ENCODE data around the gene KCTD19.
A peak's percentile ranks its signal among the peaks of the same experiment; 100 is the strongest.

KCTD19 gene

GRCh38 chr16:67317853-67318252 is 8.7 kb downstream of the KCTD19 start:
- no peak for DNase-seq (ENCODE audit: low spot score)

- DNase-seq (ENCODE audit: low spot score) = no peak
Observed at GRCh38 chr16:67312719-67313118, 13.8 kb downstream of the KCTD19 start.

GRCh38 chr16:67311607-67312488 is 14.7 kb downstream of the KCTD19 start:
- peak; percentile 97 for DNase-seq (ENCODE audit: low spot score)

GRCh38 chr16:67310561-67310960 is 16.0 kb downstream of the KCTD19 start:
- no peak for DNase-seq (ENCODE audit: low spot score)

- DNase-seq (ENCODE audit: low spot score) = no peak
Observed at GRCh38 chr16:67305216-67306071, 21.1 kb downstream of the KCTD19 start.

DNA sequence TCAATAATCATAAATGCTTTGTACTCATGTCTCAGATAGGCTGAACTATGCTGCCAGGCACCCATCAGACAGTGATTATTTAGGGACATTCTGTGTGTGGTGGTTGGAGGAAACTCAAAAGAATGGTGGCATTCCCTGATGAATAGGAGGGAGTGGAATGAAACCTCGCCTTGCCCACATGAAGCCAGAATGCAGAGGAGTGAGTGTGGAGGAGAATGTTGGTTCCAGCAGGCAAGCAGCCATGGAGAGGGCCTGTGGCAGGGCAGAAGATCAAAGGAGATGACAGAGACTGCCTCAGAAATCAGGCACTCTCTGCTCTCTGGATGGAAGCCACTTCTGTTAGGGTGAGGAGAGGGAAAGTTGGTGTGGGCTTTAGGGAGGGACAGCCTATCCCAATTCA is 22.5 kb downstream of the KCTD19 start:
- peak; percentile 62 for DNase-seq (ENCODE audit: low spot score)

DNA sequence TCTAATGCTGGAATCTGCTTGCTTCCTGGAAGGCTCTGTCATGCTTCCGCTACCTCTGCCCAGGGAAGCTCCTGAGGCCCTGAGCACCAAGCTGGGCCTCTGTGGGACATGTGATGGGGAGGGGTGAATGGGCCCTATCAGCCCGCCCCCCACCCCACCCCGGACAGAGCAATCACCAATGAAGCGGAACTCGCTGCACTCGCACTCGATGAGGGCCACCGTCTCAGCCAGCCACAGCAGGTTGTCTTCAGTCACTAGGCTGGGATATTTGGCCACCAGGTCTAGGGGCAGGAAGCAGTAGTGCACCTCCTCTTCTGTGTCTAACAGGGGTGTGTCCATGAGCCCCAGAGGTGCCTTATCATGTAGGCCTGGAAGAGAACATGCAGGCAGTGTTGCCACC is 23.6 kb downstream of the KCTD19 start:
- DNase-seq (ENCODE audit: low spot score) = no peak

DNA sequence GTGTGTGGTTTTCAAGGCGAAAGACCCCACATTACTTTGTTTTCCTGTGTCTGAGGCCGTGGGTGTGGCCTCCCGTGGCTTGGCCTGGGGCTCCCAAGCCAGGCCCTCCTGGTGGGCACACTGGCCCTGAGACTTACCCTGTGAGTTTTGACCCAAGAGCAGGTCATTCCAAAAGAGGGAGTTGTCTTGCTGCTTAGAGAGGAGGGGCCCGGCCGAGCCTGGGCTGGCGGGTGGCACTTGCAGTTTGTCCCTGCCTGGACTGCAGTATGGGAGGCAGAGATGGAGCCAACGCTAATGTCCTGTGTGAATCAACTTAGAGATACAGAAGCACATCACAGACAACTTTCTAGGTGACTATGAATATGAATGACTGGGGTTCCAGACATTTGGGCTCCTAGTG is 24.5 kb downstream of the KCTD19 start:
- DNase-seq (ENCODE audit: low spot score) = no peak

DNA sequence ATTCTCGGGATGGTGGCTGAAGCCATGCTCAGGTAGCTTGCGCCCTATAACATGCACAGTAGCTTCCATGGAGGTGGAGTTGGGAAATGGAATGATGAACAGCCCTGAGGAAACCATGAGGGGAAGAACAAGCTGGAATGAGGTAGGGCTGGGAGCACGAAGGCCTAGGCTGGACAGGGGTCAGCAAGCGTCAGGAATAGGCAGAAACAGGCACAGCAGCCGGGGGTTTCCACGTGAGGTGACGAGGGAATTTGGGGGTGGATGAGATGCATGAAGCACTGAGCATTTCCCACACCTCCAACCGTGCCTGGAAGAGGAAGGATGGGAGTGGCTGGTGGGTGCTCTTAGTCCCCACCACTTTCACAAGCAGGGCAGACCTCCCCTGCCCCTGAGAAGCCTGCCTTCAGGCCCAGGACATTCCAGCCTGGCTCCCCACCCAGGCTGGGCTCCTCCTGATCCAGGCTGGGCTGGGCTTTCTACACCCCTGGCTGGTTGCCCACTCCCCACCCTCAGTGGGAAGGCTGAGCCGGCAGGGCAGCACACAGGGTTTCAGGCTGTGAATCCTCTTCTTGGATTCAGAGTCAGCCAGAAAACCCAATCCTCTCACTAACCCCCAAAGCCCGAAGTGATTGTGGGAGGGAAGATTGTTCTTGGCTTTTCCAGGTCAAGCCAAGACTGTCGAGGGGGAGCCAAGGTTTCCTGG is 25.3 kb downstream of the KCTD19 start:
- peak; percentile 50 for DNase-seq (ENCODE audit: low spot score)

- DNase-seq (ENCODE audit: low spot score) = no peak
Observed at GRCh38 chr16:67299269-67299668, 27.3 kb downstream of the KCTD19 start.

- DNase-seq (ENCODE audit: low spot score) = no peak
Observed at GRCh38 chr16:67298277-67298676, 28.3 kb downstream of the KCTD19 start.

DNA sequence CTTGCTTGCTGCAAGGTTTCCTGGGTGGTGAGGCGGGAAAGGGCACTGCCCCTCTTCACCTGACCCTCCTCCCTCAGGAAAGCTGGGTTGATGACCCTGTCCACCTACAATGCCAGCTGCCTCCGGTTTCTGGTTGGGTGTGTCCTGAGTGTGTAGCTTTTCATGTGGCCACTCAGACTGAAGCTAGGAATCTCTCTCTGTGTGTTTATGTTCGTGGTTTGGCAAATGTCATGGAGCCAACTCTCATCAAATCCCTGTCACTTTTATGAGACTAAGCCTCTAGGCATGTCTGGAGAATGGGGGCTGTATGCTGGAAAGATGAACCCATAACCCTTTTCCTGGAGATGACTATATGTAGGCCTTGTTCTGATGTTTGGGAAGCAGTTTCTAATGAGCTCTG is 30.1 kb downstream of the KCTD19 start:
- peak; percentile 70 for DNase-seq (ENCODE audit: low spot score)

DNA sequence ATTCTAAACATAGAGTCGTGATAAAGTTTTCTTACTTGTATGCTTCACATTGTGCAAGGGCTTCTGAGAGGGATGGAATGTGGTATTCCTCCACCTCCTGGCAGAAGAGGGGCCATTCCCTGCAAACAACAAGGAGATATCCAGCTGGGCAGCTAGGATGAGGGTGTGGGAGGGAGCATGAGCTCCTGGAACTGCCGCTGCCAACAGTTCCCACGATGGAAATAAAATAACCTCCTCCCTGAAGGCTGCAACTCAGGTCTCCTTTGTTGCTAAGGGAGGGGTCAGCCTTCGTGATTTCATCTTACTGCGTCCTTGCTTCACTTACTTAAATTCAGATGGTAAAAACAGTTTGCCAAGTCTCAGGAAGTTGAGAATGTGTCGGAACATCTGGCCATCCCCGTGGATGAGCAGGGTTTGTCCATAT is 31.6 kb downstream of the KCTD19 start:
- peak; percentile 81 for DNase-seq (ENCODE audit: low spot score)

DNA sequence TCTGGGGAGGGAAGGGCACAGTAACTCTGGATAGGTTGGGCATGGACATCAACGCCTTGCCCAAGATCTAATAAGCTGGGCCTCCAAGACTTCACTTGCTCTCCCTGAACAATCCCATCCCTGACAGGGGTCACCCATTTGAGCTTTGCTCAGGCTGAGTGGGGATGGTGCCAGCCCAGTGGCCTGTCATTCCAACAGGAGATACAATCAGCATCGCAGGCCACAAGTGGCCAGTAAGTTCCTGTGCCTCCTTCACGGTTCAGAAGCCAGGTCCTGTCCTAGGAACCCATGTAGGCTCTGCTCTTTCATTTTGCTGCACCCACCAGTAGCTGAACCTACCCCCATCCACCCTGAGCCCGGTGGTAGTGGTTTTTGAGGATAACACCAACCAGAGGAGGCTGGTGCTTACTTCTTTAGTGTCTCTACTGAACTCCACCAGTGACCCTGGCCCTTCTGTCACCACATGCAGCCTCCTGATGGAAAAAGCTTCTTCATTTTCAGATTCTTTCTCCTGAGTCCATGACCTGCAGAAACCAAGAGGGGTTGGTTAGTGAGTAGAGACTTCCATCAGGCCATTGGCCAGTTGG is 32.3 kb downstream of the KCTD19 start:
- no peak for DNase-seq (ENCODE audit: low spot score)

DNA sequence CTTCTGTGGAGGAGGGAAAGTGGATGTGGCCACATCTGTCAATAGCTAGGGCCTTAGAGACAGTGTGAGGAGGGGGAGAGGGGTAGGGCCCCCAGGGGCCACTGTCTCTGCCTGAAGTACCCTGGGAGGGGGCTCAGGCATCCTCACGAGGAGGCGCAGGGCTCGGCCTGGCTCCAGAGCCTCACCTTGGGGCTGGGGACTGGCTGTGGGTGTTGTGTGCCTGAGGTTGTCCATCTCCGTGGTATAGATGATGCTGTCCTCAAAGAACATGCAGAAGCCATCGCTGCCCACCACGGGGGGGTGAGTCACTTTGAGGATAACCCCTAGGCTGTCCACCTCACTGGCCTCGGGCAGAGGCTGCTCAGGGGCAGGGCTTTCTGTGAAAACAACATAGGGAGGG is 35.1 kb downstream of the KCTD19 start:
- no peak for DNase-seq (ENCODE audit: low spot score)

DNA sequence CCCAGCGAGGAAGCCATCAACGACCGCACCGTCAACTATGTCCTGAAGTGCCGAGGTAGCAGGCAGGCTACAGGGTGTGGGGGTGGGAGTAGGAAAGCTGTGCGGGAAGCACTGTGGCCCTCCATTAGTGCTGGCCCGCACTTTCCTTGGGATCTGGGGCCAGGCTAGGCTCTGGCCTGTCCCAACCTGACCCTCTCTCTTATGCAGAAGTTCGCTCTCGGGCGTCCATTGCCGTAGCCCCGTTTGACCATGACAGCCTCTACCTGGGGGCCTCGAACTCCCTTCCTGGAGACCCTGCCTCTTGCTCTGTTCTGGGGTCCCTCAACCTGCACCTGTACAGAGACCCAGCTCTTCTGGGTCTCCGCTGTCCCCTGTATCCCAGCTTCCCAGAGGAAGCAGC is 38.6 kb downstream of the KCTD19 start:
- DNase-seq (ENCODE audit: low spot score) = no peak

GRCh38 chr16:67286441-67287235 is 39.9 kb downstream of the KCTD19 start:
- no peak for DNase-seq (ENCODE audit: low spot score)

DNA sequence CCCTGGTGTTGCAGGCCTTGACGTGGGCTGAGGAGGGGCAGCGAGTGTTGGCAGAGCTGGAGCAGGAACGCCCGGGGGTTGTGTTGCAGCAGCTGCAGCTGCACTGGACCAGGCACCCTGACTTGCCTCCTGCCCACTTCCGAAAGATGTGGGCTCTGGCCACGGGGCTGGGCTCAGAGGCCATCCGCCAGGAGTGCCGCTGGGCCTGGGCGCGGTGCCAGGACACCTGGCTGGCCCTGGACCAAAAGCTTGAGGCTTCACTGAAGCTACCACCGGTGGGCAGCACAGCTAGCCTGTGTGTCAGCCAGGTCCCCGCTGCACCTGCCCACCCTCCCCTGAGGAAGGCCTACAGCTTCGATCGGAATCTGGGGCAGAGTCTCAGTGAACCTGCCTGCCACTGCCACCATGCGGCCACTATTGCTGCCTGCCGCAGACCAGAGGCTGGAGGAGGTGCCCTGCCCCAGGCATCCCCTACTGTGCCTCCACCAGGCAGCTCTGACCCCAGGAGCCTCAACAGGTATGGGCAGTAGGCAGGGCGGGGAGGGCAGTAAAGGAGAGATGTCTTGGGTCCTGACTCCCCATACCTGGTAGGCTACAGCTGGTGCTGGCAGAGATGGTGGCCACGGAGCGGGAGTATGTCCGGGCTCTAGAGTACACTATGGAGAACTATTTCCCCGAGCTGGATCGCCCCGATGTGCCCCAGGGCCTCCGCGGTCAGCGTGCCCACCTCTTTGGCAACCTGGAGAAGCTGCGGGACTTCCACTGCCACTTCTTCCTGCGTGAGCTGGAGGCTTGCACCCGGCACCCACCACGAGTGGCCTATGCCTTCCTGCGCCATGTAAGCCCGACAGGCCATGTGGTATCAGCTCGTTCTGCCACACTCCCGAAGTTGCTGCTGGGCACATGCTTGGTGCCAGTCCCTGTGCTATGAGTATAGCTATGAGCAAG is 41.6 kb downstream of the KCTD19 start:
- peak; percentile 41 for DNase-seq (ENCODE audit: low spot score)

DNA sequence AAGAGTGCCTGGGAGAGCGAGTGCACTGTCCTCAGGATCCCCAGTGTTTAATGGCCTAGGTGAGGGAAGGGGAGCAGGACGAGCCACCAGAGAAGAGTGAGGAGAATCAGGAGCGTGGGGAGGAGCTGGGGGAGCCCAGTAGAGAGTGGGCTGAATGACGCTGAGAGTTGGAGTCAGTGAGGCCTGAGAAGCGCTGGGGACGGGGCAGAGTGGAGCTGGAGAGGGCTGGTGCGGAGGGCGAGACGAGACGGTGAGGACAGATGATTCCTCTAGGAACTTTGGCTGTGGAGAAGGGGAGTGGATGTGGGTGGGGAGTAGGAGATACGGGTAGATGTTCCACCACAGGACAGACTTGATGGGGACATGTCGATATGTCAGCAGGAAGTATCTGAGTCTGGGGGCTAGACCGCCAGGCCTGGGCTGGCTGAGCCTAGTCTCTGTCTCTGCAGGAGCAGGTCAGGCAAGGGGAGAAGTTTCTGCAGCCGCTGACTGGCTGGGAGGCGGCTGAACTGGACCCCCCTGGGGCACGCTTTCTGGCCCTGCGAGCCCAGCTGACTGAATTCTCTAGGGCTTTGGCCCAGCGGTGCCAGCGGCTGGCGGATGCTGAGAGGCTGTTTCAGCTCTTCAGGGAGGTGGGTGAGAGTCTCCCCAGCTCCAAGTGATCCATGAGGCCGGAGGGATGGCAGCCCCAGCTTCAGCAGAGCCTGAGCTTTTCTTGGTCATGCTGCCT is 42.5 kb downstream of the KCTD19 start:
- no peak for DNase-seq (ENCODE audit: low spot score)

Data from AG20443 (cell line).